ENCODE results near the gene ZNF407. TPM values are rescaled to one million over a fixed set of nuclear protein-coding genes. Genes with fewer than 3 reads are reported as not detected.
A peak's percentile ranks its signal among the peaks of the same experiment; 100 is the strongest.

The ZNF407 gene
- total and polyA plus RNA-seq, 11 donors, result 3.8 to 14.7 (median 11.5) TPM

DNA sequence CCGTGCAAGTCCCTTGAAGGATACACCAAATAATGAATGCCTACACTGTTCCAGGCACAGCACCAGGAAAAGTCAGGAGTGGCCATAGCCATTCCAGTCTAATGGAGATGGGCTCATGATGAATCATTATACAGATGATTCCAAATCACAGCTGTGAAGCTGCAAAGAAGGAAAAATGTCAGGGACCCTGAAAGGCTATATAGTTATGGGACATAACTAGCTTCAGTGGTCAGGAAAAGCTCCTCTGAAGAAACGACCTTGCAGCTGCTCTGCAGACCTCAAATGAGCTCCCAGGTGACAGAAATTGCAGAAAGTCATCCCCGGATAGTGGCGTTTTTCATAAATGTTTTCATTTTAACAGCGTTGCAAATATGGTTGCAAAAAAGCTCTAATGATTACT lies 410.5 kb downstream of the ZNF407 start:
- 90 to 93% (median 92%) methylated on average over 5 of the region's 5 CpGs for WGBS, 4 donors

DNA sequence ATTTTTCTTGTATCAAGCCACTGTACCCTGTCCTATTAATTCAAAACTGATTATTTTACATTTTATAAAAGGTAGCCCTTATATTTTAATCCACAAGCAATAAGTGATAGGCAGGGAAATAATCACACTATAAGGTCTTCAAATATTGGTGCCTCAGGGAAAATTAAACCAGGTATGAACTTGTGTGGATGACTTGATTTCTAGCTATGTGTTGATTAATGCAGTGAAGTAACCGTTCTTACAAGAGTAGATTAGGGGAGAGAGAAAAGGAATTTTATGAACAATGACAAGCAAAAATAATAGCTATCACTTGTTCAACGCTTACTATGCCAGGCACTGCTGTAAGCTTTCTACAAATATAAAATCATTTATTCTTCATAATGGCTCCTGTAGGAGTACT lies 411.6 kb downstream of the ZNF407 start:
- H3K4me3 ChIP-seq, result no peak overlapping the region
- no peak for ATAC-seq
- no peak overlapping the region for H3K27ac ChIP-seq
- no peaks in the 10 kb centered on the region for H3K36me3 ChIP-seq
- WGBS, 4 donors, result 38 to 43% (median 42%) methylated on average over 2 of the region's 2 CpGs
- TF ChIP-seq, protein P1, sequence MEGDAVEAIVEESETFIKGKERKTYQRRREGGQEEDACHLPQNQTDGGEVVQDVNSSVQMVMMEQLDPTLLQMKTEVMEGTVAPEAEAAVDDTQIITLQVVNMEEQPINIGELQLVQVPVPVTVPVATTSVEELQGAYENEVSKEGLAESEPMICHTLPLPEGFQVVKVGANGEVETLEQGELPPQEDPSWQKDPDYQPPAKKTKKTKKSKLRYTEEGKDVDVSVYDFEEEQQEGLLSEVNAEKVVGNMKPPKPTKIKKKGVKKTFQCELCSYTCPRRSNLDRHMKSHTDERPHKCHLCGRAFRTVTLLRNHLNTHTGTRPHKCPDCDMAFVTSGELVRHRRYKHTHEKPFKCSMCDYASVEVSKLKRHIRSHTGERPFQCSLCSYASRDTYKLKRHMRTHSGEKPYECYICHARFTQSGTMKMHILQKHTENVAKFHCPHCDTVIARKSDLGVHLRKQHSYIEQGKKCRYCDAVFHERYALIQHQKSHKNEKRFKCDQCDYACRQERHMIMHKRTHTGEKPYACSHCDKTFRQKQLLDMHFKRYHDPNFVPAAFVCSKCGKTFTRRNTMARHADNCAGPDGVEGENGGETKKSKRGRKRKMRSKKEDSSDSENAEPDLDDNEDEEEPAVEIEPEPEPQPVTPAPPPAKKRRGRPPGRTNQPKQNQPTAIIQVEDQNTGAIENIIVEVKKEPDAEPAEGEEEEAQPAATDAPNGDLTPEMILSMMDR (IDR thresholded peaks at IDR 0.05), result no peak
- TF ChIP-seq POLR2A (IDR thresholded peaks at IDR 0.05), result no peak
- no peaks in the 10 kb centered on the region for H3K27me3 ChIP-seq
- no peak for DNase-seq
- H3K9me3 ChIP-seq, result no peaks in the 10 kb centered on the region
- intact Hi-C loops (cut with DNase I), result no loop called here
- peaks cover 0 to 12% (median 5%) of the 10 kb centered on the region in 12 donors for H3K4me1 ChIP-seq

More for the DNA sequence above, 410.5 kb downstream of the ZNF407 start:
- no peaks in the 10 kb centered on the region for H3K27me3 ChIP-seq
- H3K9me3 ChIP-seq, result no peaks in the 10 kb centered on the region
- ATAC-seq (no peak), DNase-seq (no peak)
- H3K36me3 ChIP-seq, result no peaks in the 10 kb centered on the region
- intact Hi-C loops (cut with DNase I), result no loop called here
- peaks cover 0 to 18% (median 11%) of the 10 kb centered on the region in 12 donors for H3K4me1 ChIP-seq
- H3K4me3 ChIP-seq, result no peak overlapping the region
- no peak overlapping the region for H3K27ac ChIP-seq
- TF ChIP-seq POLR2A (IDR thresholded peaks at IDR 0.05), result no peak
- TF ChIP-seq, protein P1 (IDR thresholded peaks at IDR 0.05), result no peak

DNA sequence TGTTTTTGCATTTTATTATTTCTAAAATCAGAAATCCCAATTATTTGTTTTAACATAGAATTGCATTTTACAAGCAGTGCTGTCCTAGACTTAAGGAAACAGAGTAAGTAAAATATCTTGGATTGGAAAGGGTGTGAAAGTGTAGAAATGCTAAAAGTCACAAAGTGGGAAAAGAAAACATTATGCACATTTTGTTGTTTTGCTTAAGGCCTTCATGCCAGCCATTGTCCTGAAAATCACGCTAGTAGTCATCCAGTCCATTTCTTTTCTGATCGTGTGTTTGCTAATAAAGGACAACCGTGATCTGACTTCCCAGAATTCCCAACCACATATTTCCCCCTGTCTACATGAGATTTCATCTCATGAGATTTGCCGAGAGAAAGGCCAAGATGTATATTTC lies 412.2 kb downstream of the ZNF407 start:
- DNase-seq, result no peak
- Histone ChIP-seq H3K4me1 (peaks cover 0 to 12% (median 5%) of the 10 kb centered on the region in 12 donors), H3K27ac (peak overlapping the region in 5 of 12 donors; percentile 16 to 48 (median 40)), H3K4me3 (no peak overlapping the region), H3K27me3 (no peaks in the 10 kb centered on the region), H3K9me3 (no peaks in the 10 kb centered on the region), H3K36me3 (no peaks in the 10 kb centered on the region)
- intact Hi-C loops (cut with DNase I), result no loop called here
- TF ChIP-seq, protein P1 (IDR thresholded peaks at IDR 0.05), result no peak
- no peak for TF ChIP-seq POLR2A (IDR thresholded peaks at IDR 0.05)
- WGBS, 4 donors, result 45 to 58% (median 49%) methylated on average over 4 of the region's 4 CpGs
- no peak for ATAC-seq

DNA sequence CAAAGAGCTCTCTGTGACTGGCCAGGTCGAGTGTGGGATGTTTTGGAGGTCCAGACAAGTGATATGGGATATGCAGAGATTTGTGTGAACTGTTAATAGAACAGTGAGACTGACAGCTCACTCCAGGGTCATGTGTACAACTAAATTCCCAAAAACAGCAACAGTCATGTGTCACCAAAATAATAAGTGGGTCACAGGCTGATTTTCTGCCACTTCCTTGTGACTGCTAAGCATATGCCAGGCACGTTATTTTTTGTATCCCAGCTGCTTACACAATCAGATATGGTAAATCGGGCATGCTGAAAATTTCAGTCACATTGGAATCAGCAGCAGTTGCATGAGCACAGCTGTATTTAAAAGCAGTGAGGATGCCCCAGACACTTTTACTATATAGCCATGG lies 412.6 kb downstream of the ZNF407 start:
- intact Hi-C loops (cut with DNase I), result no loop called here
- Histone ChIP-seq H3K27me3 (no peaks in the 10 kb centered on the region), H3K4me1 (peaks cover 0 to 12% (median 5%) of the 10 kb centered on the region in 12 donors), H3K36me3 (no peaks in the 10 kb centered on the region), H3K9me3 (no peaks in the 10 kb centered on the region), H3K4me3 (no peak overlapping the region), H3K27ac (peak overlapping the region in 7 of 12 donors; percentile 7 to 48 (median 22))
- TF ChIP-seq POLR2A (IDR thresholded peaks at IDR 0.05), result no peak
- TF ChIP-seq, protein P1 (IDR thresholded peaks at IDR 0.05), result no peak
- peak; percentile 26 to 79 (median 60) for ATAC-seq
- WGBS, 4 donors, result 35 to 54% (median 38%) methylated on average over 3 of the region's 3 CpGs
- no peak for DNase-seq

Data from heart left ventricle (tissue), 16 donors.